ENCODE data around the gene FASTKD2. TPM values are rescaled to one million over a fixed set of nuclear protein-coding genes. Genes with fewer than 3 reads are reported as not detected.

Gene FASTKD2
- total RNA-seq, 1 experiment from 2014 or later: 41.4 TPM

DNA sequence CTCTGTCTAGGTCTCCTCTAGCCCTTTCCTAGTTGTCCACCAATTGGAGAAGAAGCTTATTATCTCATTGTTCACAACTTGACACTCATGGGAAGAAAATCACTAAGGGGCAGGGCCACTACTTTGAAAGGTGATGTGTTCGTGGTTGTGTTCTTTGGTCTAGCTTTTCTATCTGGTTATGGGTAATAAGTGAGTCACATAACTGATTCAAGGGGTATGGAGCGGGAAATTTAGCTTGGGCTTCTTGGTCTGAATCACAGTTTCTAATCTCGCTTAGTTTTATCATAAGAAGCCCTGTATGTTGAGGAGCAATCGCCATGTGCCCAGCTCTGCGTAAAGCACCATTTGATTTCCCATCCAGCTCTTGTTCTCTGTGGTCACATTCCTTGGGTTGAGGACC, 28.5 kb upstream of the FASTKD2 start:
- Histone ChIP-seq H3K9me3 (ENCODE audit: low read length) (no peaks in the 10 kb centered on the region), H3F3A (ENCODE audit: low read length, unreplicated experiment) (no peaks in the 10 kb centered on the region), H3K4me3 (ENCODE audit: low read length) (no peak overlapping the region), H4K20me1 (ENCODE audit: low read length) (no peaks in the 10 kb centered on the region), H3K27ac (ENCODE audit: low read length) (no peak overlapping the region), H2AFZ (ENCODE audit: low read length) (no peak overlapping the region), H3K4me2 (ENCODE audit: low read length) (no peak overlapping the region), H3K4me1 (ENCODE audit: insufficient read depth, low read length) (no peaks in the 10 kb centered on the region), H3K79me2 (ENCODE audit: low read length) (no peaks in the 10 kb centered on the region), H3K36me3 (ENCODE audit: low read depth, low read length) (no peaks in the 10 kb centered on the region), H3K9me2 (replicated peaks; ENCODE audit: low read length) (no peaks in the 10 kb centered on the region), H3K9ac (ENCODE audit: low read length) (no peak overlapping the region), H3K27me3 (ENCODE audit: low read length) (no peaks in the 10 kb centered on the region; the same call in 1 of the 2 replicates)
- intact Hi-C loops (cut with micrococcal nuclease): no loop called here
- CTCF ChIA-PET: no interaction called here
- BruUV-seq (replicated peaks): no TSS peak
- no peak for TF ChIP-seq EZH2phosphoT487 (IDR thresholded peaks at IDR 0.05; ENCODE audit: borderline replicate concordance, low read length)
- peak; percentile 8 for DNase-seq
- no peak for ATAC-seq
- POLR2A ChIA-PET (ENCODE audit: unreplicated experiment): no interaction called here

DNA sequence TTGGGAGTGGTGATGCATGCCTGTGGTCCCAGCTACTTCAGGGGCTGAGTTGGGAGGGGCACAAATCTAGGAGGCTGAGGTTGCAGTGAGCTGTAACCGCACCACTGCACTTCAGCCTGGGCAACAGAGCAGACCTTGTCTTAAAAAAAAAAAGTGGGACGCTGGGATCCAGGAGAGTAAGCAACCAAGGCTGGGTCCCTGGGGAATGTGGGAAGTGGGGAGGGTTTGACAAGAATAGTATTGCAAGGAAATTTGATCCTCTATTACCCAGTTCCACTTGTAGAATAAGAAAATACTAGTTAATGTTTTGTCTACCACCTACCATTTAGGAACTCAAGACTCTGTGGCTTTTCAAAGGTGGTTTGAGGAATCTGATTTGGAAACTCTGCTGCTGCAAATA, 26.1 kb upstream of the FASTKD2 start:
- no peaks in the 10 kb centered on the region for H4K20me1 ChIP-seq (ENCODE audit: low read length)
- no peaks in the 10 kb centered on the region for H3K79me2 ChIP-seq (ENCODE audit: low read length)
- no peak overlapping the region for H3K27ac ChIP-seq (ENCODE audit: low read length)
- ChIA-PET POLR2A (ENCODE audit: unreplicated experiment) (no interaction called here), CTCF (no interaction called here)
- no peak for ATAC-seq
- no peaks in the 10 kb centered on the region for H3K36me3 ChIP-seq (ENCODE audit: low read depth, low read length)
- no peaks in the 10 kb centered on the region for H3K9me2 ChIP-seq (replicated peaks; ENCODE audit: low read length)
- H3K9ac ChIP-seq (ENCODE audit: low read length): no peak overlapping the region
- no peaks in the 10 kb centered on the region for H3K9me3 ChIP-seq (ENCODE audit: low read length)
- H3K4me1 ChIP-seq (ENCODE audit: insufficient read depth, low read length): no peaks in the 10 kb centered on the region
- no peak overlapping the region for H2AFZ ChIP-seq (ENCODE audit: low read length)
- TF ChIP-seq EZH2phosphoT487 (IDR thresholded peaks at IDR 0.05; ENCODE audit: borderline replicate concordance, low read length) (no peak), EZH2 (IDR thresholded peaks at IDR 0.05; ENCODE audit: low read length, unreplicated experiment) (no peak)
- TF ChIP-seq, protein P1, sequence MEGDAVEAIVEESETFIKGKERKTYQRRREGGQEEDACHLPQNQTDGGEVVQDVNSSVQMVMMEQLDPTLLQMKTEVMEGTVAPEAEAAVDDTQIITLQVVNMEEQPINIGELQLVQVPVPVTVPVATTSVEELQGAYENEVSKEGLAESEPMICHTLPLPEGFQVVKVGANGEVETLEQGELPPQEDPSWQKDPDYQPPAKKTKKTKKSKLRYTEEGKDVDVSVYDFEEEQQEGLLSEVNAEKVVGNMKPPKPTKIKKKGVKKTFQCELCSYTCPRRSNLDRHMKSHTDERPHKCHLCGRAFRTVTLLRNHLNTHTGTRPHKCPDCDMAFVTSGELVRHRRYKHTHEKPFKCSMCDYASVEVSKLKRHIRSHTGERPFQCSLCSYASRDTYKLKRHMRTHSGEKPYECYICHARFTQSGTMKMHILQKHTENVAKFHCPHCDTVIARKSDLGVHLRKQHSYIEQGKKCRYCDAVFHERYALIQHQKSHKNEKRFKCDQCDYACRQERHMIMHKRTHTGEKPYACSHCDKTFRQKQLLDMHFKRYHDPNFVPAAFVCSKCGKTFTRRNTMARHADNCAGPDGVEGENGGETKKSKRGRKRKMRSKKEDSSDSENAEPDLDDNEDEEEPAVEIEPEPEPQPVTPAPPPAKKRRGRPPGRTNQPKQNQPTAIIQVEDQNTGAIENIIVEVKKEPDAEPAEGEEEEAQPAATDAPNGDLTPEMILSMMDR (conservative IDR thresholded peaks at IDR 0.05; ENCODE audit: low read depth, low read length): no peak
- no peaks in the 10 kb centered on the region for H3F3A ChIP-seq (ENCODE audit: low read length, unreplicated experiment)
- BruUV-seq (replicated peaks): no TSS peak
- no peak overlapping the region for H3K4me2 ChIP-seq (ENCODE audit: low read length)
- intact Hi-C loops (cut with micrococcal nuclease): no loop called here
- no peaks in the 10 kb centered on the region; the same call in none of the 2 replicates for H3K27me3 ChIP-seq (ENCODE audit: low read length)
- no peak for DNase-seq
- H3K4me3 ChIP-seq (ENCODE audit: low read length): no peak overlapping the region

DNA sequence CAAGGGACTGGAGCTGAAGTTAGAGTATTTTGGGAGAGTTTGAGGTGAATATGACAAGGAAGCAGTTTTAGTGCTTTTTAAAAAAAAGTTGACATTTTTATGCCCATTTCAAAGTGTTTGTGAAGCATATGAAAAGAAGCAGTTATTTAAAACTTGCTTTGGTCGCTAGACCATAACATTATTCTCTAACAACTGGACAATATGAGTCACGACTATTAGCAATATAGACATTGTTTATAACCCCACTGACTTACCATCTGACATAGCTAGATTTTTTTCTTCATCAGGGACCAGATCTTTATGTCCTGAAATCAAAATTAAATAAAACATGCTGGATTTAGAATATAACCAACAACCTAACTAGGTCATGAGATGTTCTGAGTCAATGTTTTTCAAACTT, 24.6 kb upstream of the FASTKD2 start:
- Histone ChIP-seq H2AFZ (ENCODE audit: low read length) (no peak overlapping the region), H3K9me3 (ENCODE audit: low read length) (no peaks in the 10 kb centered on the region), H3K4me2 (ENCODE audit: low read length) (no peak overlapping the region), H3F3A (ENCODE audit: low read length, unreplicated experiment) (no peaks in the 10 kb centered on the region), H3K36me3 (ENCODE audit: low read depth, low read length) (no peaks in the 10 kb centered on the region), H3K27ac (ENCODE audit: low read length) (no peak overlapping the region), H3K27me3 (ENCODE audit: low read length) (peaks cover 8% of the 10 kb centered on the region), H3K4me3 (ENCODE audit: low read length) (no peak overlapping the region), H4K20me1 (ENCODE audit: low read length) (no peaks in the 10 kb centered on the region), H3K9me2 (replicated peaks; ENCODE audit: low read length) (no peaks in the 10 kb centered on the region), H3K9ac (ENCODE audit: low read length) (no peak overlapping the region), H3K79me2 (ENCODE audit: low read length) (no peaks in the 10 kb centered on the region), H3K4me1 (ENCODE audit: insufficient read depth, low read length) (no peaks in the 10 kb centered on the region)
- ChIA-PET POLR2A (ENCODE audit: unreplicated experiment) (no interaction called here), CTCF (no interaction called here)
- peak; percentile 17 for DNase-seq
- ATAC-seq: no peak
- TF ChIP-seq, protein P1 (conservative IDR thresholded peaks at IDR 0.05; ENCODE audit: low read depth, low read length): no peak
- TF ChIP-seq EZH2phosphoT487 (IDR thresholded peaks at IDR 0.05; ENCODE audit: borderline replicate concordance, low read length) (no peak), EZH2 (IDR thresholded peaks at IDR 0.05; ENCODE audit: low read length, unreplicated experiment) (no peak)
- intact Hi-C loops (cut with micrococcal nuclease): no loop called here
- BruUV-seq (replicated peaks): no TSS peak
